ENCODE data around the gene HSF2BP.
"Not testable (repeated sequence)": the region's sequence is repeated elsewhere in the genome, so short reads cannot be mapped to it uniquely, and the experiment has no call there.

Gene HSF2BP

DNA sequence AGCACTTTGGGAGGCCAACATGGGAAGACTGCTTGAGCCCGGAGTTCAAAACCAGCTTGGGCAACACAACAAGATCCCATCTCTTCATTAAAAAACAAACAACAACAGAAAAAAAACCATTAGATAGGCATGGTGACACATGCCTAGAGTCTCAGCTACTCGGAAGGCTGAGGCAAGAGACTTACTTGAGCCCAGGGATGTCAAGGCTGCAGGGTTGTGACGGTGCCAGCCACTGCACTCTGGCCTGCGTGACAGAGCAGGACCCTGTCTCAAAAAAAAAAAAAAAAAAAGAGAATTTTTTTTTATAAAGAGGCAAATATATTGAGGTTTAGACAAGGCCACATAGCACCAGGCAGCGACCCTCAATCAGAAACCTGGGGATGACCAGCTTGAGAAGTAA lies 62.7 kb downstream of the HSF2BP start:
- FAIRE-seq, result no peak

DNA sequence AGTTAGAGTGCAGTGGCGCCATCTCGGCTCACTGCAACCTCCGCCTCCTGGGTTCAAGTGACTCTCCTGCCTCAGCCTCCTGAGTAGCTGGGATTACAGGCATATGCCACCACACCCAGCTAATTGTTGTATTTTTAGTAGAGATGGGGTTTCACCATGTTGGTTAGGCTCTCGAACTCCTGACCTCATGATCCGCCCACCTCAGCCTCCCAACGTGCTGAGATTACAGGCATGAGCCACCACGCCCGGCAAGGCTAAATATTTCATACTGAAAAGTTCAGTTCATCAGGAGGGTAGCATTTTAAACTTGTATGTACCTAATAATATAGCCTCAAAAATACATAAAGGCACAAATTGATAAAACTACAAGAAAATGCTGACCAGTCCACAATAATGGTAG lies 63.5 kb downstream of the HSF2BP start:
- not testable (repeated sequence) for FAIRE-seq

GRCh38 chr21:43593078-43593477 lies 66.2 kb downstream of the HSF2BP start:
- no peak for FAIRE-seq

GRCh38 chr21:43591571-43591970 lies 67.7 kb downstream of the HSF2BP start:
- FAIRE-seq, result no peak

GRCh38 chr21:43590194-43590593 lies 69.1 kb downstream of the HSF2BP start:
- no peak for FAIRE-seq

- FAIRE-seq, result no peak
These were observed 70.3 kb downstream of the HSF2BP start for GRCh38 chr21:43588957-43589356.

DNA sequence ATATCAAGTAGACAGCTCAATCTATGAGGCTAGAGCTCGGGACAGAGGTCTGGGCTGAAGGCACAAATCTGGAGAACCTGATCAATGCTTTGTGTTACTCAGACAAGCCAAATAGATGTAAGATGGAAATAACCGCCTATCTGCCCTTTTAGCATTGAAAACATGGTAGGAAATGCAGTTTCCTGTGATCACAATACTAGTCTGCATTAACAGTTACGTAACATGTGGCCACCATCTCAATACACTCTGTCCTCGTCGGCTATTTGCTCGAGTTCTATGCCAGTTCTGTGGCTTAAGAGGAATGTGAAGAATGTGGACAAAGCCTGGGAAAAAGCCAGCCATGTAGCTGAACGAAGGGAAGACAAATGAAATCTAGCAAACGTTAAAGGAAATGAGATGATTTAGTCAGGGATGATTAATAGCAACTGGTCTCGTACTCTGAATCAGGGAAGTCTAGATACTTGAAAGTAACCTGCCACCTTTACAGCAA lies 73.3 kb downstream of the HSF2BP start:
- FAIRE-seq, result no peak

- no peak for FAIRE-seq
These were observed 73.8 kb downstream of the HSF2BP start for GRCh38 chr21:43585514-43585913.

DNA sequence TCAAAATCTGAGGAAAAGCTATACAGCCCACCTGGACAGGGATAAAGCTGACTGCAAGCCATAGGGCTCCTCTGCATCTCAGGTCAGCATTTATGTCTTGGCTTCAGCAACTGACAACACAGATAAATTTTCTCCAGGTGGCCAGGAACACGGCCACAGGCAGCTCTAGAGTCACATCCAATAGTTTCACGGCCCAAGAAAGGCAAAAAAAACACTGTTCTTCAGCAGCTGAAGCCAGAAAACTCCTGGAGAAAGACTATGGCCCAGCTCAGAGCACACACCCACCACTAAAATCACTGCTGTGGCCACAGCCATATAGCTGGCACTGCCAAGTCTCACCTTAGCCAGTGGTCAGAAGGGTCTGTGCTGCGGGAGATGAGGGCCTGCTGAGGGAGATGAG lies 77.8 kb downstream of the HSF2BP start:
- no peak for FAIRE-seq

DNA sequence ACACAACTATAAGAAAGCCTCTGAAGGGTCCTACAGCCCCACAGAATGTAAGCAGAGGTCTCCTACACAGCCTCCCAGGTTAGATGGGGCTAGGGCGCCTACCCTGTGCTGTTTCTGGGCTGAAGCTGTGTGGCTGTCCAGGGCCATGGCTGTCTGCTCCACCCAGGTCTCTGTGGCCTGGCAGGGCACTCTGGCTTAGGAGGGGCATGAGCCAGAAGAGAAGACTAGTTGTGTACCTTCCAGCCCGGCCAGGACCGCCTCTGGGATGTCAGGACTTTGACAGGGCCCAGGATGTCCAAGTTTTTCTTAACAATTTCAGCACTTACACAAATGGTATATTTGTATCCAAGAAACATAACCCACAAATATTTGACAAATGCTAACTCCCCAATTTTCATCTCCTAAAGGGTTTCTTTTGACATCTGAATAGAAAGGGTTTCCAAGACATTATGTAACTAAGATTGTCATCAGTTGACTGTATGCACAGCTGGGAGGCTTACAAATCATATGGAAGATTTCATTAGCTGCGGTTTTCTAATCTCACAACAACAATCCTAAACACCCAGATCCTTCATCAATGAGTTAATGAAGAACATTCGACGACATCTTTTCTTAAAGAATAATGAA lies 80.5 kb downstream of the HSF2BP start:
- FAIRE-seq, result no peak

DNA sequence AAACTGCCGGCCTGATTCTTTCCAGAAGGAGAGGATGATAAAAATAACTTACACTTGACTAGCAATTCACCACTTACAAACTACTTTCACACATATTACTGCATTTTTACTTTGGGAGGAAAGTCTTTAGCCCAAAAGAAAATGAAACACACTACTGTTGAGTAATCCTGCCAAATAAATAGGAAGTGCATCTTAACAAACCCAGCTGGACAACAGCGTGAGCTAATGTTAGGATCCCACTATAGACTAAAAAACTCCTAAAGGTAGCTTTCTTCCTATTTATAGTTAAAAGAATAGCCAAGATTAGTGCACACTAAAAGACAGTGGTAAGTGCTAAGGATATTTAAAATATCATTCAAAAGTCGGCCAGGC lies 83.8 kb downstream of the HSF2BP start:
- no peak for FAIRE-seq

DNA sequence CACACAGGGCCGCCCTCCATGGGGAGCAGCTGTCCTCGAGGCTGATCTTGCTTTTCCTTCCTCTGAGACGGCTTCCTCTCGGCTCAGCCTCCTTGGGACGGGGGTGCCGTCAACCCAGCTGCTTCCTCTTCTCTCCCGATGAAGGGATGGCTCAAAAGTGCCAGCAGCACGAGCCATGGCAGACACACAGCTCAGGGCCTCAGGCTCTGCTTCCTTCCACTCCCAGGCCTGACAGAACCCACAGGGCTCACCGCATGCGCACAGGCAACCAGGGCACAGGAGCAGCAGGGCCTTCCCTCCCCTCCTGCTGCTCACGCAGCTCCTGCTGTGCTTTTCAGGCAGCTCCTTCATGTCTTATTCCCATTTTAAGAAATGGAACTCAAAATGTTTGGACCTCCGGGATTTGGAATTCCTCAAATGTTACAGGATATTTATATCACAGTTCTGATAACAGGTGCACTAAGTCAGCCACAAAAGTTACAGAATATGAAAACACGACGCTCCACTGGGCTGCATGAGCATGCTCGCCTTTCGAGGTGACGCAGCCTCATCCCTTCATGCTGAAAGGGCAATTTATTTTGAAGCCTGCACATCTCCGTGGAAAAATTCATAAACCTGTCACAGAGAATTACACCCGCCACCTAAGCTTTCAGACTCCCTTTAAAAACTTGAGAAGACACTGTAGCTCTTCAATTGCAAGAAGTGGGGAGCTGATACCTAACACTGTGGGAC lies 84.4 kb downstream of the HSF2BP start:
- FAIRE-seq, result no peak

DNA sequence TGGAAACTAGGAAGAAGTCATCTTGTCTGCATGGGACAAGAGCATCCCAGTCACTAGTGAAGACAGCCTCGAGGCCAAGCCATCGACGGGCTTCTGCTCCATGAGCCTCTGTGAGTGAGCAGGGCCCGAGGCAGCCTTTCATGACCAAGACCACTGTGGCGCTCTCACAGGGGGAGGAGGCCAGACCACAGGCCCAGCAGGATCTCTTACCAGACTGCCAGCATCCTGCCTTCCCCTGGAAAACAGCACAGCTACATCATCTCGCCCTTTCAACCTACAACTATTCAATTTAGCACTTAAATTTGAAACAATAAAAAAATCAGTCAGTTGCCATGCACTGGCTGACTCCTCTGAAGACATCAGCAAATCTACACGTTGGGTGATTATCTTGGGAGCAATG lies 85.4 kb downstream of the HSF2BP start:
- FAIRE-seq, result no peak

GRCh38 chr21:43572446-43572845 lies 86.8 kb downstream of the HSF2BP start:
- no peak for FAIRE-seq

DNA sequence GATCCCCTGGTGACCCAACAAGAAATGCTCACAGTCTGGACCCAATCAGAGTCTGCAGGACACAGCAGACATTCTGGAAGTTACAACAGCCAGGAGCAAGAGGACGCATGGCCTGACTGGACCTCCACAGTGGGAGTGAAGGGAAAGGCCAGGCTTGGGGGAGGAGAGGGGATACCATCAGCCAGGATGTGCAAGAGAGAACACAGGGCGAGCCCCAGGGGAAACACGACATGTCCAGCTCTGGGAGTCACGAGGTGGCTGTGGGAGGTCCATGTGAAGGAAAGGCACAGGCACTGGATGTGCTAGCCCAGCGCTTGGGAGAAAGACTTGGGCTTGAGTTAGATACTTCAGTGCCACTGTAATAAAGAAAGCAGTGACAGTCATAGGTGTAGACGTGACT lies 87.3 kb downstream of the HSF2BP start:
- FAIRE-seq, result no peak

DNA sequence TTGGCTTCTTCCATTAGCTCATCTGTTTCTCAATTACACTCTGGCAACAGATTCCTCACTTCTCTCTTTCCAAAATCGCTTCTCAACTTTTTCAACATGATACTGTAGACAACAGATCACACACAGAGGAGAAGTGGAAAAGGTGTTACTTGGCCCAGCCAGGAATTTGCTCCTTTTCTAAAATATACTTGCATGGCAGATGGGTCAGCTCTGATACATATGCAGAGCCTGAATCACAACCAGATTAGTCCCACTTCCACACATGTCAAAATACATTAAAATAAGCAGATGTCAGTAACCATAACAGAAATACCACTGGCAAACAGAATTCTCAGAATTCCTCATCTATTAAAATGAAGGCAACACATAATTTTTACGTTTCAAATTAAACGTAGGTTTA lies 89.1 kb downstream of the HSF2BP start:
- FAIRE-seq, result not testable (repeated sequence)

DNA sequence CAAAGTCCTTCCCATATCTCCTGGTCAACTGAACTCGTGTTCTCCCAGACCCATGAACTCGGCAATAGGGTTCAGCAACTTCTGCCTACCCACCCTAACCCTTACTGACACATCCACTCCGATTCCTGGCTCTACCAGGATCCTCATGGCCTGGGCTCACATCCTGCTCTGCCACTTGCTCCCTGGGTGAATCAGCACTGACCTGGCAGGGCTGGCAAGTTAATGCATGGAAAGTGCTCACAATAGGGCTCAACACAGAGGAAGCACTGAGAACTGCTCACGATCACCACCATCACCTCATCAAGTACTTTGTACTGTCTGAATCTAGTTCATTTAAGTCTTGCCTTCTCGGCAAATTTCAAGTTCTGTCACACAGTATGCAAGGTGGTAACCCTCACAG lies 96.8 kb downstream of the HSF2BP start:
- not testable (repeated sequence) for FAIRE-seq

DNA sequence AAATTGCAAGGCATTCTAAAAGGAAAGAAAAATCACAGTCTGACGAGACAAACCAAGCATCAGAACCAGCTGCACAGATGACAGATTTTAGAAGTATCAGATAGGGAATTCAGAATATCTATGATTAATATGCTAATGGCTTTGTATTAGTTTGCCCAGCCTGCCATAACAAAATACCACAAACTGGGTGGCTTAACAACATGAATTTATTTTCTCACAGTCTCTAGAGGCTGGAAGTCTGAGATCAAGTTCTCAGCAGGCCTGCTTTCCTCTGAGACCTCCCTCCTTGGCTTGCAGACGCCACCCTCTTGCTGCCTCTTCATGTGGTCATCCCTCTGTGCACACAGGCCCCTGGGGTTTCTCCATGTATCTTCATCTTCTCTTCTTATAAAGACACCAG lies 118.7 kb downstream of the HSF2BP start:
- not testable (repeated sequence) for FAIRE-seq

GRCh38 chr21:43522495-43523131 lies 136.7 kb downstream of the HSF2BP start:
- FAIRE-seq, result not testable (repeated sequence)

DNA sequence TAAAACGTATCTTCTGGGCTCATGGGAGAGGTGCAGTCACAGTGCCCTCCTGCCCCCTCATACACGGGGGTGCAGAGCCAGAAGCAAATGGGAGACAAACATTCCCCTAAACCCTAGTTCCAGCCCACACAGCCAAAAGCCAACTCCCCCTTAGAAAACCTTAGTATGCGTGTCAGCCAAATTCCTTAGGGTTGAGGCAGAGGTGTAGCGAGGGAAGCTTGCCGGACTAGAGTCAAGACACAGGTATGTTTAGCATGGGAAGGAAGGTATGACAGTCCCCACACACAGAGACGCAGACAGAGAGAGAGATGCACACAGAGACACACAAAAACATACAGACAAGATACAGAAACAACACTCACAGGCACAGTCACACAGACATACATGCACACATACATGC lies 141.6 kb downstream of the HSF2BP start:
- not testable (repeated sequence) for FAIRE-seq

GRCh38 chr21:43516860-43517627 lies 142.2 kb downstream of the HSF2BP start:
- FAIRE-seq, result not testable (repeated sequence)

DNA sequence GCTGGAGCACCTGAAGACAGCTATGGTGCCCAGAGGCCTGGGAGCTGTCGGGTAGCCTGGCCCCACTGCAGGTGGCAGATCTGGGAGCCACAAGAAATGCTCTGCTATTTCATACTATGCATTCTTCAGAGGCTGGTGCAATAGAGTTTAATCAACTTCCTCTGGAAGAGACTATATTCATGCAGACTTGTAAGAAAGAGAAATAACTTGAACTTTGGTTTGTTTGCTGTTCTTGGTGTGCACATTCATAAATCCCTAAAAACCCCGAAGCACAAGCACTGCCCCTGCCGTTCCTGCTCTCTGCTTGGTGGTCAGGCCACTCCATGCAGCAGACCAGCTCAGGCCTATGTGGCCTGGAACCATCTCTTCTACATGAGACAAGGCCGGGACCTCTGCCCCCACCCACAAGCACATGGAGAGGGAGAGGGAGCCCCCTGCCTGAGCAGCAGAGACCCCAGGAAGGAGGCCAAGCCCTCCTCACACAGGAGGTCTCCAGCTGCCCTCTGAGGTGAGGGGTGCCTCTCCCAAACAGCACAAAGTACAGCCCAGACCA lies 142.9 kb downstream of the HSF2BP start:
- not testable (repeated sequence) for FAIRE-seq

- FAIRE-seq, result not testable (repeated sequence)
These were observed 144.5 kb downstream of the HSF2BP start for GRCh38 chr21:43514834-43515233.

All from endometrium (tissue), 2 donors.